Activated CD4-positive, alpha-beta T cell treated with anti-CD3 and anti-CD28 coated beads, Interleukin-2, Interleukin-6, amounts not matched to agents 100 ng/mL and 50 ng/mL, durations not matched to agents 16 hours and 8 hours (primary cell): ENCODE measurements around the gene DNAH10.
"Not testable (repeated sequence)": the region's sequence is repeated elsewhere in the genome, so short reads cannot be mapped to it uniquely, and the experiment has no call there.

Source experiments
- DNase-seq: peaks from one replicate; pipeline ENCODE4 v3.0.0-alpha.2; 2020

The DNAH10 gene

GRCh38 chr12:123910761-123911193, 148.7 kb downstream of the DNAH10 start:
- no peak for DNase-seq

- not testable (repeated sequence) for DNase-seq
Measured at GRCh38 chr12:123911672-123912409, 149.7 kb downstream of the DNAH10 start.

GRCh38 chr12:123912415-123913380, 150.6 kb downstream of the DNAH10 start:
- DNase-seq: no peak

- DNase-seq: no peak
Measured at GRCh38 chr12:123914726-123915333, 152.7 kb downstream of the DNAH10 start.

GRCh38 chr12:123916729-123917128, 154.6 kb downstream of the DNAH10 start:
- peak; percentile 45 for DNase-seq

GRCh38 chr12:123917337-123917850, 155.3 kb downstream of the DNAH10 start:
- DNase-seq: no peak

GRCh38 chr12:123919980-123920360, 157.9 kb downstream of the DNAH10 start:
- DNase-seq: no peak

- DNase-seq: no peak
Measured at GRCh38 chr12:123923038-123923437, 160.9 kb downstream of the DNAH10 start.

- DNase-seq: no peak
Measured at GRCh38 chr12:123923927-123924326, 161.8 kb downstream of the DNAH10 start.

GRCh38 chr12:123924539-123924938, 162.4 kb downstream of the DNAH10 start:
- DNase-seq: no peak

- no peak for DNase-seq
Measured at GRCh38 chr12:123928274-123928865, 166.3 kb downstream of the DNAH10 start.

- no peak for DNase-seq
Measured at GRCh38 chr12:123928897-123929296, 166.8 kb downstream of the DNAH10 start.

GRCh38 chr12:123929946-123930583, 168.0 kb downstream of the DNAH10 start:
- DNase-seq: no peak

GRCh38 chr12:123931686-123932321, 169.7 kb downstream of the DNAH10 start:
- DNase-seq: no peak

- DNase-seq: no peak
Measured at GRCh38 chr12:123933214-123933613, 171.1 kb downstream of the DNAH10 start.

GRCh38 chr12:123934016-123934620, 172.0 kb downstream of the DNAH10 start:
- no peak for DNase-seq

GRCh38 chr12:123934829-123935228, 172.7 kb downstream of the DNAH10 start:
- no peak for DNase-seq

- DNase-seq: no peak
Measured at GRCh38 chr12:123935956-123936355, 173.9 kb downstream of the DNAH10 start.

- no peak for DNase-seq
Measured at GRCh38 chr12:123936471-123936870, 174.4 kb downstream of the DNAH10 start.

GRCh38 chr12:123936956-123937706, 175.0 kb downstream of the DNAH10 start:
- DNase-seq: no peak
